Muscle layer of colon (tissue), 2 donors: ENCODE results near the gene TBC1D23.
"Not testable (repeated sequence)": the region's sequence is repeated elsewhere in the genome, so short reads cannot be mapped to it uniquely, and the experiment has no call there.

Experiments used
- H3K27ac ChIP-seq: one replicate; pipeline ENCODE4 v1.7.0; 2013; ENCODE audit warnings: low read depth, mild to moderate bottlenecking, low read length, moderate library complexity
- H3K27me3 ChIP-seq, 2 donors: one replicate each; pipeline ENCODE4 v1.7.0; 2013; ENCODE audit warnings: low read length in 2 of 2, mild to moderate bottlenecking in 2 of 2; ENCODE audit not compliant: insufficient read depth in 2 of 2, control insufficient read depth in 1 of 2
- H3K36me3 ChIP-seq: one replicate; pipeline ENCODE4 v1.7.0; 2013; ENCODE audit warnings: mild to moderate bottlenecking, low read length; ENCODE audit not compliant: insufficient read depth
- H3K4me1 ChIP-seq: one replicate; pipeline ENCODE4 v1.7.0; 2013; ENCODE audit warnings: mild to moderate bottlenecking, low read length; ENCODE audit not compliant: insufficient read depth
- H3K4me3 ChIP-seq, 2 donors: one replicate each; pipeline ENCODE4 v1.7.0; 2013; ENCODE audit warnings: low read length in 2 of 2, low read depth in 1 of 2, mild to moderate bottlenecking in 1 of 2, moderate library complexity in 1 of 2
- H3K9ac ChIP-seq: one replicate; pipeline ENCODE4 v1.7.0; 2013; ENCODE audit warnings: low read length
- H3K9me3 ChIP-seq: one replicate; pipeline ENCODE4 v1.7.0; 2013; ENCODE audit warnings: mild to moderate bottlenecking, low read length
- donor health status: abdominal sarcoma.
- donor health status: Adenocarcinoma of cecum.

TBC1D23 gene

DNA sequence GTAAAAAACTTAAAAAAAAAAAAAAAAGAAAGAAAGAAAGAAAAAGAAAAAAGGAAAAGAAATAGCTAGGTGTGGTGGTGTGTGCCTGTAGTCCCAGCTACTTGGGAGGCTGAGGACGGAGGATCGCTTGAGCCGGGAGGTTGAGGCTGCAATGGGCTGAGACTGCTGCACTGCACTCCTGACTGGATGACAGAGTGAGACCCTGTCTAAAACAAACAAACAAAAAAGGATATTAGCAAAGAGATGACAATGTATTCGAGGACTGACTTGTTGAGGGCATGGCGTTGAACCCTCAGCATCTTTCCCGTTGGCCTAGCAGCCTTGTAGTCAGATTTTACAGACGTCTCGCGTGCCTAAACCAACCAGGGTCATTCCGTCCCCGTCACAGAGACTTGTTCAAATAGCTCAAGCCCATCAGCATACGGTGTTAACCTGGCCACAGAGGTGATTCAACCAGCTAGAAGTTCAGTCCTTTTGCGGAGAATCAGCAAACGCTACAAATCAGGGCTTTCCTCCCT is 73.2 kb downstream of the TBC1D23 start:
- peak overlapping the region; percentile 34 to 76 for H3K4me3 ChIP-seq
- H3K9me3 ChIP-seq = no peaks in the 10 kb centered on the region
- no peaks in the 10 kb centered on the region for H3K36me3 ChIP-seq
- H3K9ac ChIP-seq = peak overlapping the region; percentile 69
- peak overlapping the region; percentile 12 for H3K27ac ChIP-seq
- H3K4me1 ChIP-seq = peaks cover 9% of the 10 kb centered on the region
- H3K27me3 ChIP-seq = no peaks in the 10 kb centered on the region

DNA sequence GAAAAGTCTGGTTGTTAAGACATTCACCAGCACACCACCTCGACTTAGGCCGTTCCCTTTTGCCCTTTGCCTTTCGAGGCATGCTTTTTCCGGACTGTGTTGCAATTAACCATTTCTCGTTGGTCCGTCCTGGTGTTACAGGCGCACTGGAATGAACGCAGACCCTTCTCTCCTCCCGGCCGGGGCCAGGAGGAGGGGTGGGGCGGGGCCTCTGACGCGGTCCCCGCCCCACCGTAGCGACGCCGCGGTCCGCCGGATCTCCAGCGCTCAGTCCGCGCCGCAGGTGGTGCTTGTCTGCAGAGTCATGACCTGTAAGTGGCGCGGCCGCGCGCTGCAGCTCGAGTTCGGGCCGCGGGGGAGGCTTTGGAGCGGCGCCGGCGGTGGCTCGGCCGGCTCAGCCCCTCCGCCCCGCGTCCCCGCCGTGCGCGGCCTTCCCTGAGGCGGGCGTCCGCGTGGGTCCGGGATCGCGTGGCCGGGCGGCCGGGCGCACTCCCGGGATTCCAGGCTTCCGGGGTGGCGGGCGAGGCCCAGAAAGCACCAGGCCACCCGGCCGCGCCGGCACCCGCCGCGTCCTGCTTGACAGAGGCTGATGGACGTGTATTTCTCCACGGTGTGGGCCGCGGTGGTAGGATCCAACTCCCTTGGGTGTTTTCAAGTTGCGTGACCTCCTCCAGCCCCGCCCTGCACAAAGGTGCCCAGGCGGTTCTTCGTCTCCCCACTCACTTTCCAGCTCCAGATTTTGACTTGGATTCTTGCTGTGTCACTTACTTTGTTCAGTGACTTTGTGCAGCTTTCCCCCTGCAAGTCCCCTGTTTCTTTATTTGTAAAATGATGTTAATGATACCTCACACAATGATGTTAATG is 73.9 kb downstream of the TBC1D23 start, which contains the start of gene NIT2:
Gene NIT2 (plus strand): TSS at position 270 of the 864 bp plus-strand sequence. CDS start 35 bp downstream, at position 305.
- Histone ChIP-seq H3K9me3 (no peaks in the 10 kb centered on the region), H3K36me3 (peaks cover 7% of the 10 kb centered on the region), H3K9ac (peak within 1 kb of the TSS; percentile 69), H3K4me1 (peaks cover 9% of the 10 kb centered on the region), H3K27ac (peak within 1 kb of the TSS; percentile 27), H3K27me3 (no peaks in the 10 kb centered on the region), H3K4me3 (peak within 1 kb of the TSS; percentile 34 to 76)

DNA sequence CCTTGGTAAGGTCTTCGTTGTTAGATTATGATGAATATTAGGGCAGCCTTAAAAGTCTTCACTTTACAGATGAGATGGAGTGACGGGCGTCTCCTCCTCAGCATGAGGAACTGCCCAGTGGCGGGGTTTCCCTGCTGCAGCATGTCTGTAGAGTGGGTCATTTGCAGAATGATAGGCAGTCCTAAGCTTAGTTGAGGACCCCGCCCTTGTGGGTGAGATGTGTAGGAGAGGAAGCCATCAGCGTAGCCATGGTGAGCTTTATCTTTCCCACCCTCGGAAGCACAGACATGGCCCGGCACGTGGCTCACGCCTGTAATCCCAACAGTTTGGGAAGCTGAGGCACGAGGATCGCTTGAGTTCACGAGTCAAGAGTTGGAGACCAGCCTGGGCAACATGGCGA is 74.6 kb downstream of the TBC1D23 start:
- H3K4me1 ChIP-seq = peaks cover 9% of the 10 kb centered on the region
- peak overlapping the region; percentile 27 for H3K27ac ChIP-seq
- no peaks in the 10 kb centered on the region for H3K9me3 ChIP-seq
- peaks cover 11% of the 10 kb centered on the region for H3K36me3 ChIP-seq
- peak overlapping the region in 1 of 2 donors; percentile 76 for H3K4me3 ChIP-seq
- no peak overlapping the region for H3K9ac ChIP-seq
- no peaks in the 10 kb centered on the region for H3K27me3 ChIP-seq

DNA sequence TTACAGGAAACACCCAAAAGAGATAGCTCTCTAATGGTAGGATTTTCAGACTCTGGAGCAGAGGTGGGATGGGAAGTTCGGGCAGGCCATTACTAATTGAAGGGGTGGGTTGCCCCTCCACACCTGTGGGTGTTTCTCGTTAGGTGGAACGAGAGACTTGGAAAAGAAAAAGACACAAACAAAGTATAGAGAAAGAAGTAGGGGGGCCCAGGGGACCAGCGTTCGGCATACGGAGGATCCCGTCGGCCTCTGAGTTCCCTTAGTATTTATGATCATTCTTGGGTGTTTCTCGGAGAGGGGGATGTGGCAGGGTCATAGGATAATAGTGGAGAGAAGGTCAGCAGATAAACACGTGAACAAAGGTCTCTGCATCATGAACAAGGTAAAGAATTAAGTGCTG is 75.4 kb downstream of the TBC1D23 start:
- H3K36me3 ChIP-seq = peaks cover 15% of the 10 kb centered on the region
- not testable (repeated sequence) for H3K9me3 ChIP-seq, H3K4me1 ChIP-seq, H3K27ac ChIP-seq, H3K27me3 ChIP-seq, H3K9ac ChIP-seq, H3K4me3 ChIP-seq

DNA sequence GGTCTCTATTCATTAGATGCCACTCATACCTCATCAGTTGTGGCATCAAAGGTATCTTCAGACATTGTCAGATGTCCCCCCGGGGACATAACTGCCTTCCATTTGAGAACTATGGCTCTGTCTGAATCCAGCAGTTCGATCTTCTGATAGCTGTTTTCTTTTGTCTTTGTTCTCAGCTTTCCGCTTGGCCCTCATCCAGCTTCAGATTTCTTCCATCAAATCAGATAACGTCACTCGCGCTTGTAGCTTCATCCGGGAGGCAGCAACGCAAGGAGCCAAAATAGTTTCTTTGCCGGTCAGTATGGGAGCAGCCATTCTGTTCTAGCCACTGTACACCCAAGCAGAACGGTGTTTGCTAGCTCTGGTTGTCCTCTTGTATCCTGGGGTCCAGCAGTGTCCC is 78.1 kb downstream of the TBC1D23 start:
- no peak overlapping the region for H3K27ac ChIP-seq
- peaks cover 9% of the 10 kb centered on the region for H3K4me1 ChIP-seq
- H3K9me3 ChIP-seq = peaks cover 4% of the 10 kb centered on the region
- no peak overlapping the region for H3K9ac ChIP-seq
- no peak overlapping the region for H3K4me3 ChIP-seq
- H3K27me3 ChIP-seq = no peaks in the 10 kb centered on the region
- peaks cover 28% of the 10 kb centered on the region for H3K36me3 ChIP-seq

DNA sequence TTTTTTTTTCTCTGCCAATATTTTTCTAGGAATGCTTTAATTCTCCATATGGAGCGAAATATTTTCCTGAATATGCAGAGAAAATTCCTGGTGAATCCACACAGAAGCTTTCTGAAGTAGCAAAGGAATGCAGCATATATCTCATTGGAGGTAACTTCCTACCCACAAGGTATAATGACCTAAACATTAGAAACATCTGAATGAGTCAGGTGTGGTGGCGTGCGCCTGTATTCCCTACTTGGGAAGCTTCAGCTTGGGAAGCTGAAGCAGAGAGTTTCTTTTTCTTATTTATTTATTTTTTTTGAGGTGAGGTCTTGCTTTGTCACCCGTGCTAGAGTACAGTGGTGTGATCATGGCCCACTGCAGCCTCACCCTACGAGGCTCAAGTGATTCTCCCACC is 79.0 kb downstream of the TBC1D23 start:
- Histone ChIP-seq H3K9me3 (peaks cover 4% of the 10 kb centered on the region), H3K27me3 (no peaks in the 10 kb centered on the region), H3K36me3 (peaks cover 28% of the 10 kb centered on the region), H3K4me1 (peaks cover 9% of the 10 kb centered on the region), H3K27ac (no peak overlapping the region), H3K4me3 (no peak overlapping the region), H3K9ac (no peak overlapping the region)

DNA sequence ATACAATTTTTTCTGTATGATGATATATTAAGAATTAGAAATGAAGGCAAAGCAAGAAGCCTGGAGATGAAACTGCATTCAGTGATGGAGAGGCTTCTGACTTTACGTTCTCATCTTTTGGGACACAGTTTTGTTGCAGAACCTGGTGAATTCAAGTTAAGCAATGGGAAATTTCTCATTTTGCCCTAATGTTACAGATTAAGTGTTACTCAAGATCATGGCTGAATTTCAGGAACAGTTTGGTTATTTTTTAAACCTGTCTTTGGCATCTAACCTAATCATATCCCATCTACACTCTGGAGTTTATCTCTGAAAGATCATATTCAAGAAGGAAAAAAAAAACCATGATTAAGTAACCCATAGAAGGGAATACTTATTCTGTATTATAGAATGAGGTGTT is 79.7 kb downstream of the TBC1D23 start:
- peaks cover 33% of the 10 kb centered on the region for H3K36me3 ChIP-seq
- H3K9me3 ChIP-seq = peaks cover 4% of the 10 kb centered on the region
- H3K4me1 ChIP-seq = peaks cover 5% of the 10 kb centered on the region
- H3K27me3 ChIP-seq = no peaks in the 10 kb centered on the region
- no peak overlapping the region for H3K4me3 ChIP-seq
- H3K9ac ChIP-seq = no peak overlapping the region
- H3K27ac ChIP-seq = no peak overlapping the region

DNA sequence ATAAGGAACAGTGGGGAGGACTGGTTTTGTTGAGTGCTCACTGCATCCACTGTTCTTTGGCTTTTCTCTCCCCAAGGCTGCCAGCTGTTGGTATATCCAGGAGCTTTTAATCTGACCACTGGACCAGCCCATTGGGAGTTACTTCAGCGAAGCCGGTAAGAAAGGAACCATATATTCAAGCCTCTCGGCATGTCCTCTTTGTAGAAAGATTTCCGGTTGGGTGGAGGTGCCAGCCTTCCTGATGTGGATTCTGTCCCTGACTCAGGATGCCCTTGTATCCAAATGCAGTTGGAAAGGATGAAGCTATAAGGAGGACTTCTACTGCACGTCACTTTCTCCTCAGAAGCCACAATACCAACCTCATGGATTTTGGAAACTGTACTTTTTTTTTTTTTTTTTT is 87.9 kb downstream of the TBC1D23 start:
- Histone ChIP-seq H3K27ac (no peak overlapping the region), H3K4me1 (no peaks in the 10 kb centered on the region), H3K4me3 (no peak overlapping the region), H3K9me3 (no peaks in the 10 kb centered on the region), H3K27me3 (no peaks in the 10 kb centered on the region), H3K9ac (no peak overlapping the region), H3K36me3 (peaks cover 59% of the 10 kb centered on the region)

DNA sequence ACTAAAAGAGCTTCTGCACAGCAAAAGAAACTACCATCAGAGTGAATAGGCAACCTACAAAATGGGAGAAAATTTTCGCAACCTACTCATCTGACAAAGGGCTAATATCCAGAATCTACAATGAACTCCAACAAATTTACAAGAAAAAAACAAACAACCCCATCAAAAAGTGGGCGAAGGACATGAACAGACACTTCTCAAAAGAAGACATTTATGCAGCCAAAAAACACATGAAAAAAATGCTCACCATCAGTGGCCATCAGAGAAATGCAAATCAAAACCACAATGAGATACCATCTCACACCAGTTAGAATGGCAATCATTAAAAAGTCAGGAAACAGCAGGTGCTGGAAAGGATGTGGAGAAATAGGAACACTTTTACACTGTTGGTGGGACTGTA is 91.0 kb downstream of the TBC1D23 start:
- not testable (repeated sequence) for H3K9ac ChIP-seq, H3K9me3 ChIP-seq, H3K4me3 ChIP-seq, H3K27me3 ChIP-seq, H3K27ac ChIP-seq, H3K4me1 ChIP-seq
- peaks cover 64% of the 10 kb centered on the region for H3K36me3 ChIP-seq

DNA sequence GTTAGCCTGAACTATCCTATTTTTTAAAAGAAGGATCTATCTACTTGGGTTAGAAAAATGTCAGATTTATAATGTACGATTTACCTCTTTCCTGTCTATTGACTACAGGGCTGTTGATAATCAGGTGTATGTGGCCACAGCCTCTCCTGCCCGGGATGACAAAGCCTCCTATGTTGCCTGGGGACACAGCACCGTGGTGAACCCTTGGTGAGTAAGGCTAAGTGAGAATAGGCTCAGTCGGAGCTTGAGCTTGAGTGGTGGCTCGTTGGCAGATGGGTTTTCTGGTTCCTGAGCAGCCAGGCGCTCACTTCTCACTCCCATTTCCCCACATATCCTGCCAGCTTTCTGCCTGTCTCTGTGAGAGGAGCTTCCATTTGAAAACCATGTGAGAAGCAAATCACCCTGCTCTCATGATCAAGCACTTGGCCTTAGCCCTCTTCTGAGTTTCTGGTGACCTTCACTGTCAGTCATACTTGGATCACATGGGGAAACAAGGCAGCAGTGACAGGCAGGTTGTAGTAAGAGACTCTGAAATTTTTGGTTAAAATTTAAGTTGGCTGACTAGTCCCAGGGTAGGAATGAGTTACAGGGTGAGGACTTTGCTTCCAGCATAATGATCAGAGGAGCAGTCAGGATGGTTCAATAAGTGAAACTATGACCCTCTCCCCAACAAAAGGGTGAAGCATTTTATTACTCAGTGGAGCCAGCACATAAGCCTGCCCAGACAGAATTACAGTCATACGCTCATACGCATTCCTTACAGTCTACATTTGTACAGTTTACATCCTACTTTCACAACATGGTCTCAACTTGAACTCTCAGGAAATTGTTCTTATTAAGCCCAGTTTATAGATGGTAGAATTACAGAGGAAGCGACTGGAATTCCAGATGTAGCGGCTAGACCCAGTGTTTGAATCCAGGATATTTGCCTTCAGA is 91.8 kb downstream of the TBC1D23 start:
- Histone ChIP-seq H3K27ac (no peak overlapping the region), H3K9me3 (no peaks in the 10 kb centered on the region), H3K36me3 (peaks cover 62% of the 10 kb centered on the region)

DNA sequence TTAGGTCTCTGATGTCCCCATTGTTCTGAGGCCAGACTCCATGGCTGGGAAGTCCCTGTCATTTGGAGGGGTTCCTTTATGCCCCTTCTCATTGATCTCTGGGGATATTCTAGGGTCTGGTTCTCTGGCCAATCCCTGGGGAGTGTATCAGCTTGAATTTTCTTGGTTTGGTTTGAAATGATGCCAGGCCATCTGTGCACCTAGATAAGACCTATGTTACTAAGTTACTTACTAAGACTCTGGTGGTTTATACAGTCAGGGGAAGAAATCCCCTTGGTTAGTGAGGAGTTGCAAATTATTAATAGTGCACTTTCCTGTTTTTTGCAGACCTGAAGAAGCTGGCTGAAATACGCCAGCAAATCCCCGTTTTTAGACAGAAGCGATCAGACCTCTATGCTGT is 94.1 kb downstream of the TBC1D23 start:
- Histone ChIP-seq H3K27me3 (no peaks in the 10 kb centered on the region), H3K4me3 (no peak overlapping the region), H3K4me1 (no peaks in the 10 kb centered on the region), H3K9me3 (no peaks in the 10 kb centered on the region), H3K36me3 (peaks cover 44% of the 10 kb centered on the region), H3K9ac (no peak overlapping the region), H3K27ac (no peak overlapping the region)

More for the DNA sequence above, 91.8 kb downstream of the TBC1D23 start:
- H3K4me1 ChIP-seq = no peaks in the 10 kb centered on the region
- H3K4me3 ChIP-seq = no peak overlapping the region
- no peaks in the 10 kb centered on the region for H3K27me3 ChIP-seq
- no peak overlapping the region for H3K9ac ChIP-seq
